Measurements from ENCODE around the gene GJC3.
"Not testable (repeated sequence)": the region's sequence is repeated elsewhere in the genome, so short reads cannot be mapped to it uniquely, and the experiment has no call there.

The GJC3 gene, protein sequence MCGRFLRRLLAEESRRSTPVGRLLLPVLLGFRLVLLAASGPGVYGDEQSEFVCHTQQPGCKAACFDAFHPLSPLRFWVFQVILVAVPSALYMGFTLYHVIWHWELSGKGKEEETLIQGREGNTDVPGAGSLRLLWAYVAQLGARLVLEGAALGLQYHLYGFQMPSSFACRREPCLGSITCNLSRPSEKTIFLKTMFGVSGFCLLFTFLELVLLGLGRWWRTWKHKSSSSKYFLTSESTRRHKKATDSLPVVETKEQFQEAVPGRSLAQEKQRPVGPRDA

DNA sequence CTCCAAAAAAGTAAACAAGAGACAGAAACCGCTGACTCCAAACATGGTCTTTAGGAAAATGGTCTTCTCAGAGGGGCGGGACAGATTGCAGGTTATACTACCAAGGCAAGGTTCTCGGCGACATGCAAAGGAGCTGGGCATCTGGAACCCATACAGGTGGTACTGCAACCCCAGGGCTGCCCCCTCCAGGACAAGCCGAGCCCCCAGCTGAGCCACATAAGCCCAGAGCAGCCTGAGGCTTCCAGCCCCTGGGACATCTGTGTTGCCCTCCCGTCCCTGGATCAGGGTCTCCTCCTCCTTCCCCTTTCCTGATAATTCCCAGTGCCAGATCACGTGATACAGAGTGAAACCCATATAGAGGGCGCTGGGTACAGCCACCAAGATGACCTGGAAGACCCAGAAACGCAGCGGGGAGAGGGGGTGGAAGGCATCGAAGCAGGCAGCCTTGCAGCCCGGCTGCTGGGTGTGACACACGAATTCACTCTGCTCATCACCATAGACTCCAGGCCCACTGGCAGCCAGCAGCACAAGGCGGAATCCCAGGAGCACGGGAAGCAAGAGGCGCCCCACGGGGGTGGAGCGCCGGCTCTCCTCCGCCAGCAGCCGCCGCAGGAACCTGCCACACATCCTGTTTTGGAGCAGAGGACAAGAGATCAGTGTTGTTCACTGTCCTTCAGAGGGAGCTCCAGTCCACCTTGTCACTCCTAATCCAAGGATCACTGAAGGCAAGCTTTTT is at the start of gene GJC3:
TSS of gene GJC3 (minus strand) at position 627 of the 736 bp plus-strand sequence. CDS start at position 627, 0 bp downstream.
- ATAC-seq (replicated peaks) = peak; percentile 36 to 66

DNA sequence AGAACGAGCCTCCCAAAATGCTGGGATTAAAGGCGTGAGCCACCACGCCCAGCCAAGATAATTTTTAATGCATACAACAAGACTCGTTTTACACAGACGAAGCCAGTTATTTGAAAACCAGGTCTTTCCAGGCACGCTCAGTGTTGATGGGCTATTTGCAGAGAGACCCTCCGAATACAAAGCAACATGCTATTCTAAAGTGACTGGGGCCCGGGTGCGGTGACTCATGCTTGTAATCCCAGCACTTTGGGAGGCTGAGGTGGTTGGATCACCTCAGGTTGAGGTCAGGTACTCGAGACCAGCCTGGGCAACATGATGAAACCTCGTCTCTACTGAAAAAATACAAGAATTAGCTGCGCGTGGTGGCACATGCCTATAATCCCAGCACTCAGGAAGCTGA is 47.2 kb upstream of the GJC3 start:
- Mint-ChIP-seq H3K4me3 (no peak overlapping the region), H3K4me1 (peaks cover 3 to 6% of the 10 kb centered on the region in 2 donors), H3K36me3 (no peaks in the 10 kb centered on the region), H3K9me3 (no peaks in the 10 kb centered on the region), H3K27me3 (peaks cover 29 to 51% of the 10 kb centered on the region in 2 donors), H3K27ac (no peak overlapping the region)
- ATAC-seq (replicated peaks) (no peak), DNase-seq (no peak)

More for the DNA sequence above, at the start of gene GJC3:
- Mint-ChIP-seq H3K27ac (no peak within 1 kb of the TSS), H3K27me3 (peaks cover 69 to 73% of the 10 kb centered on the region in 2 donors), H3K4me1 (peaks cover 8 to 9% of the 10 kb centered on the region in 2 donors), H3K4me3 (peak within 1 kb of the TSS; percentile 66 to 68), H3K36me3 (no peaks in the 10 kb centered on the region), H3K9me3 (no peaks in the 10 kb centered on the region)
- DNase-seq = no peak

DNA sequence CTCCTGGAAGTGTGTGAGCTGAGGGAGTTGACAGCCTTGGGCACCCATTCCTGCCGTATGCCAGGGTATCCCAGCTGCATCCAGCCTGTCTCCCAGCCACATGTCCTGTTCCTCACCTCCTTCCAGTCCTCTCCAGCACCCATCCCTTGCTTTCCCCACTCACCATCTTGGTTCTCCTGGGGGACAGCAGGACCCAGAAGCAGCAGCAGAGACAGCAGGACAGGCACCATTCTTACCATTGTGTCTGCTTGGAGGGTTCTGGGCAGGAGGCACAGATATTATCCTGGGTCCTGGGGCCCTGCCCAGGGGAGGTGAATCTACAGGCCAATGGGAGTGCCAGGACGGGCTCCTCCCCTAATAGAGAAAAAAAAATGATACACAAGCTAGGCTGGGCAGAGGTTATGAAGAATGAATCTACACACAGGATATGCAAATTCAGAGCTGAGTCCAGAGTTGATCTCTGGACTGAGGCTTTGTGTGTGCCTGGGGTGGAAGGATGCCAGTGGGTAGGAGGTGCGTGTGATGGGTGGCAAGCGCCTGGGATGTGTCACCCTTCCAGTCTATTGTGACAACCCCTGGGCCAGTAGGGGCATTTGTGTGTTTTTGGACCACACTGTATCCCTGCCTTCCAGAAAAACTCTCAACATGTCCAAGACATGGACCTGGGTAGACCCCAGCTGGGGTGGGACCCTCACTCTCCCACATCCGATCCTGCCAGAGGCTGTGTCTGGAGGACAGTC is 46.5 kb upstream of the GJC3 start, which contains the start of gene AZGP1:
TSS of gene AZGP1 (minus strand) at position 250 of the 740 bp plus-strand sequence. CDS start at position 239, 11 bp downstream.
- Mint-ChIP-seq H3K27ac (no peak within 1 kb of the TSS), H3K4me1 (peaks cover 3 to 6% of the 10 kb centered on the region in 2 donors), H3K9me3 (no peaks in the 10 kb centered on the region), H3K36me3 (no peaks in the 10 kb centered on the region), H3K4me3 (no peak within 1 kb of the TSS), H3K27me3 (peaks cover 34 to 52% of the 10 kb centered on the region in 2 donors)
- ATAC-seq (replicated peaks) (peak; percentile 23 to 54), DNase-seq (no peak)

DNA sequence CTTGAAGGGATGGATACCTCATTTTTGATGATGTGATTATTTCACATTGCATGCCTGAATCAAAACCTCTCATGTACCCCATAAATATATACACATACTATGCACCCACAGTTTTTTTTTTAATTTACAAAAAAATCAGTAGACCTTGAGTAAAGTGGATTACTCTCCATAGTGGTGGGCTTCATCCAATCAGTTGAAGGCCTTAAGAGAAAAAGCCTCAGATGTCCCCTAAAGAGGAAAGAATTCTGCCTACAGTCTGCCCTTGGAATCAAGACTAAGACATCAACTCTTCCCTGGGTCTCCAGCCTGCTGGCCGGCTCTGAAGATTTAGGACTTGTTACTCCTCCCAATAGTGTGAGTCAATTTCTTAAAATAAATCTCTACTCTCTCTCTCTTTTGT is 45.3 kb upstream of the GJC3 start:
- ATAC-seq (replicated peaks) = no peak
- no peaks in the 10 kb centered on the region for H3K9me3 Mint-ChIP-seq
- no peak for DNase-seq

DNA sequence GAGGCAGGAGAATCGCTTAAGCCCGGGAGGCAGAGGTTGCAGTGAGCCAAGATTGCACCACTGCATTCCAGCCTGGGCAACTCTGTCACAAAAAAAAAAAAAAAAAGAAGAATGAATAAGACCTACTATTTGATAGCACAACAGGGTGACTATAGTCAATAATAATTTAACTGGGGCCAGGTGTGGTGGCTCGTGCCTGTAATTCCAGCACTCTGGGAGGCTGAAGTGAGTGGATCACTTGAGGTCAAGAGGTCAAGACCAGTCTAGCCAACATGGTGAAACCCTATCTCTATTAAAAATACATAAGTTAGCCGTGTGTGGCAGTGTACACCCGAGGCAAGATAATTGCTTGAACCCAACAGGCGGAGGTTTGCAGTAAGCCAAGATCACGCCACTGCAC is 44.4 kb upstream of the GJC3 start:
- not testable (repeated sequence) for H3K4me1 Mint-ChIP-seq; H3K27ac Mint-ChIP-seq; DNase-seq; ATAC-seq (replicated peaks); H3K36me3 Mint-ChIP-seq; H3K9me3 Mint-ChIP-seq; H3K4me3 Mint-ChIP-seq
- H3K27me3 Mint-ChIP-seq = peaks cover 41 to 50% of the 10 kb centered on the region in 2 donors

More for the DNA sequence above, 45.3 kb upstream of the GJC3 start:
- Mint-ChIP-seq H3K27me3 (peaks cover 41 to 57% of the 10 kb centered on the region in 2 donors), H3K4me1 (peaks cover 3% of the 10 kb centered on the region in 2 donors), H3K27ac (no peak overlapping the region), H3K36me3 (no peaks in the 10 kb centered on the region), H3K4me3 (no peak overlapping the region)

DNA sequence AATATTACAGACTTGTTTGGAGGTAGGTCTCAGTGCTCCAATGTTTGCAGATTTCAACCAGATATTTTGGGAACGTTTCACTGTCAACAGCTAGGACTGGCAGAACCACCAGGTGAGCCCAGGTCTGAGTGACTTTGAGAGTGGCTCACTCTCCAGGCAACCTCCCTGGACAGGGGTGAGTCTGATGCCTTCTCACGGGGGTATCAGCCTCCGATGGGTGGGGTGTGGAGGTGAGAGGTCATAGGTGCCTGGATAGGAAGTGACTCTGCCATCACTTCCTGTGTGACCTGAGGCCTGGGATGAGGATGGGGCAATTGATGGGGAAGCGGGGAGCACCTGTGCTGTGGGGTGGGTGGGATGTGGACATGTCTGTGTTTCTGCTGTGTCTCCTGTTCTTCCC is 41.8 kb upstream of the GJC3 start:
- Mint-ChIP-seq H3K4me1 (no peaks in the 10 kb centered on the region), H3K9me3 (no peaks in the 10 kb centered on the region), H3K27ac (no peak overlapping the region), H3K27me3 (peaks cover 41 to 55% of the 10 kb centered on the region in 2 donors), H3K4me3 (no peak overlapping the region), H3K36me3 (no peaks in the 10 kb centered on the region)
- ATAC-seq (replicated peaks) = no peak
- DNase-seq = no peak

DNA sequence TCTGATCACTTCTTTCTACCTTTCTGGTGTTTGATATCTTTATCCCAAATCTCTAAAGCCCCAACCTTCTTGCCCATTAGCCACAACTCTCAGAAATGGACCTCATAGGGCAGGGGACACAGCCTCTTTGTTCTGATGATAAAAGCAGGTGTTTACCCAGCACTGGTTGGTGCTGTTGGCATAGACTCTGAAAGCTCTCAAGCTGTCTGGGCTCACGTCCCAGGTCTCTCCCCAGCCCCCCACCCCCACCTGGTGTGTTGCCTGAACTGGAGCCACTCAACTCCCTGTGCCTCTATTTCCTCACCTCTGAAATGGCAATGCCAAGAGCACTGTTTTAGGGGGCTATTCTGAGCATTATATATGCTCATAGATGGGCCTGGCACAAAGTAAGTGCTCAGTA is 40.4 kb upstream of the GJC3 start:
- H3K9me3 Mint-ChIP-seq; DNase-seq; ATAC-seq (replicated peaks); H3K4me3 Mint-ChIP-seq; H3K27ac Mint-ChIP-seq; H3K36me3 Mint-ChIP-seq; H3K4me1 Mint-ChIP-seq: not testable (repeated sequence)
- H3K27me3 Mint-ChIP-seq = peaks cover 38 to 54% of the 10 kb centered on the region in 2 donors

DNA sequence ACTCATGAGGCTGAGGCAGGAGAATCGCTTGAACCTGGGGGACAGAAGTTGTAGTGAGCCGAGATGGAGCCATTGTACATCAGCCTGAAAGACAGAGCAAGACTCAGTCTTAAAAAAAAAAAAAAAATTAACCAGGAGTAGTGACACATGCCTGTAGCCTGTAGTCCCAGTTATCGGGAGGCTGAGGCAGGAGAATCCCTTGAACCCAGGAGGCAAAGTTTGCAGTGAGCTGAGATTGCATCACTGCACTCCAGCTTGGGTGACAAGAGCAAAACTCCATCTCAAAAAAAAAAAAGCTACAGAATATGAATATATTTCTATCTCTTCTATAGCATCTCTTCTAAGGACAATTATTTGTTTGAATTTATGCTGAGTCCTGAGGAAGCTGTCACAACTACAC is 39.9 kb upstream of the GJC3 start:
- Mint-ChIP-seq H3K27me3 (peaks cover 43 to 57% of the 10 kb centered on the region in 2 donors), H3K27ac (no peak overlapping the region), H3K9me3 (no peaks in the 10 kb centered on the region), H3K36me3 (no peaks in the 10 kb centered on the region), H3K4me1 (no peaks in the 10 kb centered on the region), H3K4me3 (no peak overlapping the region)
- no peak for DNase-seq
- no peak for ATAC-seq (replicated peaks)

DNA sequence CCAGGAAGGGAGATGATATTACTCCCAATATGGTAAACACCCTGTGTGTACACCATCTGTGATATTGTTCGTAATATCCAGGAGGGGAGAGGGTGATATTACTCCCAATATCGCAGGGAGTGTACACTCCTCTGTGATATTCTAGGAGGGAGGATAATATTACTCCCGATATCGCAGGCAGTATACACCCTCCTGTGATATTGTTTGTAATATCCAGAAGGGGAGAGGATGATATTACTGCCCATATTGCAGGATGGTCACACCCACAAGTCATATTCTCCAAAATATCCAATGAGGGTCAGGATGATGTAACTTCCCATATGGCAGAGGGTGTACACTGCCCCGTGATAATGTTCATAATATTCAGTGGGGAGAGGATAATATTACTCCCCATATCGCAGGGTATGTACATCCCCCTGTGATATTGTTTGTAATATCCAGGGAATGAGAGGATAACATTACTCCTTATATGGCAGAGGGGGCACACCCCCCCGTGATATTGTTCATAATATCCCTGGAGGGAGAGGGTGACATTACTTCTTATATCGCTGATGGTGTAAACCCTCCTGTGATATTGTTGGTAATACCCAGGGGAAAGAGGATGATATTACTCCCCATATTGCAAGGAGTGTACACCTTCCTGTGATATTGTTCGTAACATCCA is 29.3 kb upstream of the GJC3 start:
- ATAC-seq (replicated peaks) (no peak), DNase-seq (no peak)
- no peak overlapping the region for H3K27ac Mint-ChIP-seq
- H3K27me3 Mint-ChIP-seq = peaks cover 59 to 73% of the 10 kb centered on the region in 2 donors
- no peak overlapping the region for H3K4me3 Mint-ChIP-seq
- H3K36me3 Mint-ChIP-seq = peaks cover 0 to 3% of the 10 kb centered on the region in 2 donors
- H3K4me1 Mint-ChIP-seq = no peaks in the 10 kb centered on the region
- H3K9me3 Mint-ChIP-seq = no peaks in the 10 kb centered on the region

DNA sequence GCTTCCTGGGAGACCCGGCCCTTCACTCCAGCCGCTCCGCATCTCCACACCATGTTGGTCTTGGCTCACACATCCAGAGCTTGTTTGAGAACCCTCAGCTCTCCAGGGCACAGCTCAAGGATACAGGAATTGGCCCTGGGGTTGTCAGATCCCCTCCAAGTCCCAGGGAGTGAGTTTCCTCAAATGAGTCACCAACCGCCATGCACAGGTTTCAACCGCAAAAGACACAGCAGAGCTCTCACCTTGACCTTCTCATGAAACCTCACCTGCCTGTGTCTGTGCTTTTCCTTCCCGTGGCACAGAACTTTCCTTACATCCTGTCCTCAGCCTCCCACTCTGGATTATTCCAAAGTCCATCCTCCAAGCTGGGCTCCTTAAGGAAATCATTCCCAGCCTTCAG is 25.8 kb upstream of the GJC3 start:
- Mint-ChIP-seq H3K4me3 (no peak overlapping the region), H3K36me3 (peaks cover 0 to 3% of the 10 kb centered on the region in 2 donors), H3K27me3 (peaks cover 45 to 47% of the 10 kb centered on the region in 2 donors), H3K27ac (no peak overlapping the region), H3K4me1 (no peaks in the 10 kb centered on the region), H3K9me3 (peaks cover 0 to 6% of the 10 kb centered on the region in 2 donors)
- DNase-seq (no peak), ATAC-seq (replicated peaks) (no peak)

DNA sequence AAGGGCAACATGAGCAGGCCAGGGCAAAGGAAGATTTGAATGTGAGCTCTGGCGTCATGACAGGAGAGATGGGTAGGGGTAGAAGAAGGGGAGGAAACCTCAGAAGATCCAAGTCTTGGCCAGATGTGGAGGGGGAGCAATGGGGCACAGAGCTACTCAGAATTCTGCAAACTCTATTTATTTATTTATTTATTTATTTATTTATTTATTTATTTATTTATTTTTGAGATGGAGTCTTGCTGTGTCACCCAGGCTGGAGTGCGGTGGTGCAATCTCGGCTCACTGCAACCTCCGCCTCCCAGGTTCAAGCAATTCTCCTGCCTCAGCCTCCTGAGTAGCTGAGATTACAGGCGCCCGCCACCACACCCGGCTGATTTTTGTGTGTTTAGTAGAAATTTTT is 25.2 kb upstream of the GJC3 start:
- DNase-seq = not testable (repeated sequence)

DNA sequence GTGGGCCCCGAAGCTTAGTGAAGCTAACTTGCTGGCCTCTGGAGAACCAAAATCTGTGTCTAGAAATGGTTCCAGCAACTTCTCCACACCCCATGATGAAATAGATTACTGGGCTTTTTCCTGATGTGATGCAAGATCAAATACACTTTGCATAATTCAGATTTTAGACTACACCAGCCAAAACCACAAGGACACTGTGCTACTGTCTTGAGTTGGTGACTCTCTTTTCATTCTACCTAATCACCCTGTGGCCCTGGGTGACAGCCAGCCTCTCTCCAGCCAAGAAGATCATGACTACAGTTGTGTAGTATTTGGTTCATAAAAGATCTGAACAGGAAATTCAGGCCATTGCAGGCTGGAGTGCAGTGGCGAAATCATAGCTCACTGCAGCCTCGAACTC is 24.2 kb upstream of the GJC3 start:
- H3K27ac Mint-ChIP-seq = no peak overlapping the region
- peaks cover 0 to 6% of the 10 kb centered on the region in 2 donors for H3K36me3 Mint-ChIP-seq

More for the DNA sequence above, 25.2 kb upstream of the GJC3 start:
- not testable (repeated sequence) for H3K36me3 Mint-ChIP-seq; H3K9me3 Mint-ChIP-seq; H3K27ac Mint-ChIP-seq; ATAC-seq (replicated peaks); H3K4me1 Mint-ChIP-seq; H3K4me3 Mint-ChIP-seq
- peaks cover 45 to 47% of the 10 kb centered on the region in 2 donors for H3K27me3 Mint-ChIP-seq

DNA sequence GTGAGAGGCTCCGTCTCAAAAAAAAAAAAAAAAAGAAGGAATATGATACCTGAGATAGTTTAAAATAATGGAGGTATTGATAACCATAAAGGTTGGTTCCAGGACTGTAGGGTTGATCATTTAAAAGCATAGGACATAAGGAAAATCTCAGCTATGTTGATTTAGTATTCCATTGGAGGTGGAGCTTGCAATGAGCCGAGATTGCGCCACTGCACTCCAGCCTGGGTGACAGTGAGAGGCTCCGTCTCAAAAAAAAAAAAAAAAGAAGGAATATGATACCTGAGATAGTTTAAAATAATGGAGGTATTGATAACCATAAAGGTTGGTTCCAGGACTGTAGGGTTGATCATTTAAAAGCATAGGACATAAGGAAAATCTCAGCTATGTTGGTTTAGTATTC is 23.2 kb upstream of the GJC3 start:
- H3K4me1 Mint-ChIP-seq; DNase-seq; H3K4me3 Mint-ChIP-seq; H3K36me3 Mint-ChIP-seq; H3K27ac Mint-ChIP-seq; ATAC-seq (replicated peaks): not testable (repeated sequence)
- Mint-ChIP-seq H3K27me3 (peaks cover 49 to 51% of the 10 kb centered on the region in 2 donors), H3K9me3 (peaks cover 6 to 10% of the 10 kb centered on the region in 2 donors)

More for the DNA sequence above, 24.2 kb upstream of the GJC3 start:
- peaks cover 6 to 10% of the 10 kb centered on the region in 2 donors for H3K9me3 Mint-ChIP-seq
- H3K4me3 Mint-ChIP-seq = no peak overlapping the region
- no peaks in the 10 kb centered on the region for H3K4me1 Mint-ChIP-seq
- ATAC-seq (replicated peaks) (no peak), DNase-seq (no peak)
- H3K27me3 Mint-ChIP-seq = peaks cover 45 to 47% of the 10 kb centered on the region in 2 donors

DNA sequence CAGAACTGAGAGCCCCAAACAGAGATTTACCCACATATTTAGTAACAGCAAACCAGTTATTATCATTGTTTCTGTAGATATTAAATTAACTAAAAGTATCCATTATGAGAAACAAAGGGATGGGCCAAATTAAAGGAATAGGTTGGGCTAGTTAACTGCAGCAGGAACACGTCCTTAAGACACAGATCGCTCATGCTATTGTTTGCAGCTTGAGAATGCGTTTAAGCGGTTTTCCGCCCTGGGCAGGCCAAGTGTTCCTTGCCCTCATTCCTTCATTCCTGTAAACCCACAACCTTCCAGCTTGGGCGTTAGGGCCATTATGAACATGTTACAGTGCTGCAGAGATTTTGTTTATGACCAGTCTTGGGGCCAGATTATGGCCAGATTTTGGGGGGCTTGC is 21.4 kb upstream of the GJC3 start:
- Mint-ChIP-seq H3K9me3 (peaks cover 6 to 10% of the 10 kb centered on the region in 2 donors), H3K27me3 (peaks cover 53 to 58% of the 10 kb centered on the region in 2 donors)
- H3K27ac Mint-ChIP-seq; H3K36me3 Mint-ChIP-seq; ATAC-seq (replicated peaks); H3K4me3 Mint-ChIP-seq; H3K4me1 Mint-ChIP-seq; DNase-seq: not testable (repeated sequence)

Data from stimulated activated naive B cell treated with anti-CD40 and anti-IgM and Interleukin-4, amounts not matched to agents 10 μg/mL and 1 μg/mL and 100 μg/mL, for 72 hours (primary cell).